ENCODE results near the gene ELOB.

- TF ChIP-seq CTCF (IDR thresholded peaks at IDR 0.05) (no peak), ZFX (IDR thresholded peaks at IDR 0.05; ENCODE audit: borderline replicate concordance) (no peak)
Measured at GRCh38 chr16:2768403-2769089, 8.5 kb downstream of the ELOB start.

All from 22Rv1 (cell line).